ENCODE measurements around the gene RNU7-1.

Gene RNU7-1

GRCh38 chr12:6952121-6952862 is 8.7 kb downstream of the RNU7-1 start:
- no peak for DNase-seq (ENCODE audit: low read depth in 2 of 2, low spot score in 1 of 2)

DNA sequence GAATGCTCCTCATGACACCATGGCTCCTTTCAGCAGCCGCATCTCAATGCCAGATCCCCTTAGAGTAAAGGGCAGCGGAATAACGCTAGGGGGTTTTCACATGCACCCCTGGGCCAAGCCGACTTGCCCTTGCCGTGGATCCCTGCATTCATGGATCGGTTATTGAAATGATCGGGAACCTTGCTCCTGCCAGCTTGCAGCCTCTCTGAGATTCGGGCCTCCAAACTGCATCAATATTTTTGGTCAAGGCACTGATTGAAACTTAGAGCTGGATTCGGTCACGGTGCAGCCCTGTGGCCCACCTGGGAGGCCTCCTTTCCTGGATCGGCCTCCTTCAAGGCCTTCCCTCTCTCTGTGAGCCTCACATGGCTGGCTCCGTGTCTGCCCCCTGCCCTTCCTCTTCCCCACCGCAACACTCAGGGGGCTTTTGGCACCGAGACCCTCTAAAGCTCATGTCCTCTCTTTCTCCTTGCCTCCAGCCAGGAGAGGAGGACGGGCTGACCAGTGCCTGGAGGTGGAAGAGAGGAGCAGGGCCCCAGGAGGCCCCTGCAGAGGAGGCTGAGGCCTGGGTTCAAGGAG is 9.3 kb downstream of the RNU7-1 start:
- no peak for DNase-seq (ENCODE audit: low read depth in 2 of 2, low spot score in 1 of 2)

DNA sequence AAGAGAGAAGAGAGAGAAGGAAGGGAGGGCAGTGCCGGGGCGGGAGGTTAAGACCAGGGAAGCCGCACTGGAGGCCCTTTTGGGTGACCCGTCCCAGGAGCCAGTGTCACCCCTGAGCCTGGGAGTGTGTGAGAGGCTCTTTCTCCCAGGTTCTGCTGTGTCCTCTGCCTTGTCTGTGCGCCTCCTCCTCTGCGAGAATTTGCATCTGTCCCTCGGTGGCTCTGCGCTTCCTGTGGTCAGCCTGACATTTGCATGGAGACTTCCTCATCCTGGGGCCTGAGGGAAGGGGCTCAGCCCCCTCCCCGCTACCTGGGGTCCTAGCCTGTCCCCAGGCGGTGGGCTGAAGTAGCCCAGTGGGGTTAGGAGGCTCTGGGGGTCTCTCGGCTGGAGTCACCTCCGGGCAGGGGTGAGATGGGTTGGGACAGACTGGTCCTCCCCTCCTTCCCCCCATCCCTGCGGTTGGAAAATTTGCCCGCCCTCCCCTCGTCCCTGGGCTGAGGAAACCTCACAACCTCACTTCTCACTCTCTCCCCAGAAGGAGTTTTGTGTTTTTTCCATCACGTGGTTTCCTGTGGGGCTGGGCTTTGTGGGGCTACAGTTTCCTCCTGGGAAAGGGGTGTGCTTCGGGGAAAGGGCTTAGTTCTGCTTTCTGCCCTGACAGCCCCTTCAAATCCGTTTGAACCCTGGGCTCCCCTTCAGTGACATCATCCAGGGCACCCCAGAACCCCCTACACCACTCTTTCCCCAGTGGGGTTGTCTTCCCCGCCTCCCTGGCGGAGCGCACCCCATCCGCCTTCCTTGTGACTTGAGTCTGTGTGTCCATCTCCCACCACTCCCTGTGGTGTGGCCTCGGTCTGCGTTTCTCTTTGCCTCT is 10.1 kb downstream of the RNU7-1 start:
- DNase-seq (ENCODE audit: low read depth in 2 of 2, low spot score in 1 of 2), result peak; percentile 79 to 84

DNA sequence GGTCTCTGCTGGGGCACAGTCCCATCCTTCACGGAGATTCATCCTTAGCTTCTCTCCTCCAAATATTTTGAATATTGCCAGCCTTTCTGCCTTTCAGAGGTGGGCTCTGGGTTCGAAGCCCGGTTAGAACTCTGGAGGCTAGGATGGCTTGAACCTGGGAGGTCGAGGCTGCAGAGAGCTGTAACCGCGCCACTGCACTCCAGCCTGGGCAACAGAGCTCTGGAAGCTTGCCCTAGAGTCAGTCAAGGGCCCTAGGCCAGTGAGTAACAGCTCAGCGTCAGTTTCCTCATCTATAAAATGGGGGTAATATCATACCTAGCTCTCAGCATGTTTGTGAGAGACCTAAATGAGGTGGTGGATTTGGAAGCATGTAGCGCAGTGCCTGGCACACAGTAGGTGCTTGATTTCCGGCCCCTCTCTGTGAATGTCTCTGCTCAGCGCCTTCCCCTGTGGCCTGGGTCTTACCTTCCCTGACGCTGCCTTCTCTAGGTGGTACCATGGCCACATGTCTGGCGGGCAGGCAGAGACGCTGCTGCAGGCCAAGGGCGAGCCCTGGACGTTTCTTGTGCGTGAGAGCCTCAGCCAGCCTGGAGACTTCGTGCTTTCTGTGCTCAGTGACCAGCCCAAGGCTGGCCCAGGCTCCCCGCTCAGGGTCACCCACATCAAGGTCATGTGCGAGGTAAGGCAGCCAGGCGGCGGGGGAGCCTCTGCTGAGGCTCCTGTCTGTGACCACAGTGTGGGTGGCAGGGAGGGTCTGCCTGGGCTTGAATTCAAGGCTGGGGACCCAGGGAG is 10.9 kb downstream of the RNU7-1 start:
- DNase-seq (ENCODE audit: low read depth in 2 of 2, low spot score in 1 of 2), result no peak

DNA sequence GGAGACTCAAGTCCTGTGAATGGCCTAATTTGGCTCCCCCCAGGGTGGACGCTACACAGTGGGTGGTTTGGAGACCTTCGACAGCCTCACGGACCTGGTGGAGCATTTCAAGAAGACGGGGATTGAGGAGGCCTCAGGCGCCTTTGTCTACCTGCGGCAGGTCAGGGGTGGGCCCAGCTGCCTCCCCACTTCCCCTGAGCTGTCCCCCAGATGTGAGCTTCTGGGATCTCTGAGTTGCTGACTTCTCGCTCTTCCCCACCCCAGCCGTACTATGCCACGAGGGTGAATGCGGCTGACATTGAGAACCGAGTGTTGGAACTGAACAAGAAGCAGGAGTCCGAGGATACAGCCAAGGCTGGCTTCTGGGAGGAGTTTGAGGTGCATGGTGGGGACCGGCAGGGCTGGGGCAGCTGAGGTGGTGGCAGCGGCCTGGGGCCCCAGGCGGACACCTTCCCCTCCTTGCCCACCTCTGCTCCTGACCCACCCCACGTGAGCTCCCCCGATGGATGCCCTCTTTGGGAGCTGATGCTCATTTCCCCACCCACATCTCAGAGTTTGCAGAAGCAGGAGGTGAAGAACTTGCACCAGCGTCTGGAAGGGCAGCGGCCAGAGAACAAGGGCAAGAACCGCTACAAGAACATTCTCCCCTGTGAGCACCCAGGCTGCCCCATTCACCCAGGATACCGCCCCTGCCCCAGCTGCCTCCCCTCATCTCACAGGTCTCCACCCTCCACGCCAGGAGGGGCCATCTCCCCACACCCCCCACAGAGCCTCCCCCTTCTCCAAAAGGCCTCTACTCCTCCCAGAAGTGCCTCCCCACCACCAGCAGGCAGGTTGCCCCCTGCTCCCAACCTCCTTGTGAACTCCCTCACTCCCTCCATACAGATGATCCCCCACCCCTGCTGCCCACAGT is 11.7 kb downstream of the RNU7-1 start:
- DNase-seq (ENCODE audit: low read depth in 2 of 2, low spot score in 1 of 2), result no peak

DNA sequence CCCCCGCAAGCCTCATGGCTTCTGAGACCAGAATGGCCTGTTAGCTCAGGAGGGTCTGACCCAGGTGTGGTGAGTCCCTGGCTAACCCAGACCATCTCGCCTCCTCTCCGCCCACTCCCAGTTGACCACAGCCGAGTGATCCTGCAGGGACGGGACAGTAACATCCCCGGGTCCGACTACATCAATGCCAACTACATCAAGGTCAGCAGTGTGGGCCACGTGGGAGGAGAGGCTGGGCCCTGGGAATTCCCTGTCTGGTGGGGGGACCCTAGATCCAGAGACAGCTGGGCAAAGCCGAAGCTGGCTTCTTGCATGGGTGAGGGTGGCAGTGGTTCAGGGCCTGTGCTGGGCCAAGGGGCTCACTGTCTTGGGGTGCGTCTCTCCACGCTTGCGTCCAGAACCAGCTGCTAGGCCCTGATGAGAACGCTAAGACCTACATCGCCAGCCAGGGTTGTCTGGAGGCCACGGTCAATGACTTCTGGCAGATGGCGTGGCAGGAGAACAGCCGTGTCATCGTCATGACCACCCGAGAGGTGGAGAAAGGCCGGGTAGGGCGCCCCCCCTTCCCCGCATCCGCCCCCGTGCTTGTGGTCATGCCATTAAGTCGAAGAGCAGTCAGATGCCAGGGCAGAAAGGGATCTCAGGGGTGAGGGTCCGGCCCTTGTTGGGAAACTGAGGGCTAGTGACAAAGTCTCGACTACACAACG is 12.6 kb downstream of the RNU7-1 start:
- DNase-seq (ENCODE audit: low read depth in 2 of 2, low spot score in 1 of 2), result no peak

GRCh38 chr12:6957151-6957701 is 13.6 kb downstream of the RNU7-1 start:
- no peak for DNase-seq (ENCODE audit: low read depth in 2 of 2, low spot score in 1 of 2)

DNA sequence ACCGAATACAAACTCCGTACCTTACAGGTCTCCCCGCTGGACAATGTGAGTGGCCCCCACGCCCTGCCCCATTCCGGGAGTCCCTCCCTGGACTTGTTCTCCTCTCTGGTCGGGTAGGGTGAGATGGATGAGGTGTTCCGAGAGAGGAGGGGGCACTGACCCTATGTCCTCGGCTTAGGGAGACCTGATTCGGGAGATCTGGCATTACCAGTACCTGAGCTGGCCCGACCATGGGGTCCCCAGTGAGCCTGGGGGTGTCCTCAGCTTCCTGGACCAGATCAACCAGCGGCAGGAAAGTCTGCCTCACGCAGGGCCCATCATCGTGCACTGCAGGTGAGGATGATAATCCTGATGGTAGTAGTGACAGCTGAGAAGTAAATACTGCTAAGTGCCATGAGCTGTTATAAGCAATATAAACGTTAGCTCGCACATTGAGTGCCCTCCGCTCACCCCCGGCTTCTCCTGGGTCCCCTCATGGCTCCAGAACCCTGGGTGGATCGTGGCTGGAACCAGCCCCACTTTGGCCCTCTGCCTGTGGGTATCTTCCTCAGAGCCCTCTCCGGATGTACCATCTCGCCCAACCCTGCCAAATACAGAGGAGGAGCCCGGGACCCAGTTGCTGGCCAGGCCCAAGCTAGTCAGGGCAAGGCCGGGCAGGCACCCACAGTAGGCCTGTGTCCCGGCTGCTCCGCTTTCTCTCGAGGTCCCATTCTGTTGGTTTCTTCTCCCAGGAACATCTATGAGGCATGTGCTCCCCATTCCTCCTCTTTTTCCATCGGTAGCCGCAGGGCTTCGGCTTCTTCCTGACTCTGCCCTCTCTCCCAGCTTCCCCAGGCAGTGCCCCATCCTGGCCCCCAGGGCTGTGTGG is 14.4 kb downstream of the RNU7-1 start:
- no peak for DNase-seq (ENCODE audit: low read depth in 2 of 2, low spot score in 1 of 2)

DNA sequence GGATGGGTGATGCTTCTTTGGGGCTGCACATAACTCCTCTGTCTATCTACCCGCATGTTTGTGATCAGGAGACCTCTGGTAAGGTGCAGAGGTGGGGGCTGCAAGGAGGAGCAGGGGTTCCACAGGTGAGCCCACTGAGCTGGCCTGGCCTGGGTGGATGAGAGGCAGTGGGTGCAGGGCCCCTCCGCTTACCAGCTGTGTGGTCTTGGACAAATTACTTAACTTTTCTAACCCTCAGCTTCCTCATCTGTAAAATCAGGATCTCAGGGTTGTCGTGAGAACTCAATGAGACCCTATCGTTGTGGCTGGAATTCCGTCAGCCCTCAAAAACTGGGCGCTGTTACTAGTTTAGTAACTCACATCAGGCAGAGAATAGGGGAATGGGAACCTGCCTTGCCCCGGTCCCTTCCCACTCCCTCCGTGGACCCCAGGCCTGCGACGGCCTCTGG is 15.0 kb downstream of the RNU7-1 start:
- no peak for DNase-seq (ENCODE audit: low read depth in 2 of 2, low spot score in 1 of 2)

- DNase-seq (ENCODE audit: low read depth in 2 of 2, low spot score in 1 of 2), result no peak
These were observed 15.6 kb downstream of the RNU7-1 start for GRCh38 chr12:6959058-6959804.

GRCh38 chr12:6959805-6960592 is 16.4 kb downstream of the RNU7-1 start:
- no peak for DNase-seq (ENCODE audit: low read depth in 2 of 2, low spot score in 1 of 2)

GRCh38 chr12:6960593-6961277 is 17.1 kb downstream of the RNU7-1 start:
- DNase-seq (ENCODE audit: low read depth in 2 of 2, low spot score in 1 of 2), result no peak

GRCh38 chr12:6961278-6961694 is 17.7 kb downstream of the RNU7-1 start:
- DNase-seq (ENCODE audit: low read depth in 2 of 2, low spot score in 1 of 2), result peak; percentile 89 to 96

GRCh38 chr12:6961695-6962284 is 18.2 kb downstream of the RNU7-1 start:
- DNase-seq (ENCODE audit: low read depth in 2 of 2, low spot score in 1 of 2), result no peak

GRCh38 chr12:6962285-6963015 is 18.8 kb downstream of the RNU7-1 start:
- no peak for DNase-seq (ENCODE audit: low read depth in 2 of 2, low spot score in 1 of 2)

All from stimulated activated CD8-positive, alpha-beta memory T cell treated with anti-CD3 and anti-CD28 coated beads, Interleukin-4, amount 100 ng/mL, for 4 hours (primary cell).